Adipose tissue (tissue), 3 donors: ENCODE results near the gene CD8B. TPM values are rescaled to one million over a fixed set of nuclear protein-coding genes. Genes with fewer than 3 reads are reported as not detected.

ENCODE experiments used
- H3K27ac ChIP-seq: one replicate; pipeline ENCODE4 v1.5.1; 2013; ENCODE audit warnings: low read depth, low read length
- WGBS, 3 donors: extraction: QIAGEN DNeasy Blood & Tissue Kit; methylation state at CpG; one replicate each; pipeline ENCODE4 v1.1.7; 2013; 5-methylcytosine and 5-hydroxymethylcytosine counted together
- polyA plus RNA-seq, 3 donors: library from polyadenylated mRNA; stranded (reverse); fragments of 200-250 nt; gene quantifications; one replicate each; pipeline ENCODE4 v1.2.3, GENCODE V29; 2013
- donor health status: healthy with polysubstance abuse.
- donor health status: Bipolar disorder and iron deficiency.
- donor health status: healthy.

CD8B gene
- polyA plus RNA-seq, 3 donors = 0.79 to 2.2 TPM; not detected in 1

GRCh38 chr2:86808315-86809161 is 53.1 kb downstream of the CD8B start:
- WGBS, 3 donors = 10 to 18% (median 13%) methylated on average over 36 of the region's 36 CpGs
- H3K27ac ChIP-seq = no peak overlapping the region

DNA sequence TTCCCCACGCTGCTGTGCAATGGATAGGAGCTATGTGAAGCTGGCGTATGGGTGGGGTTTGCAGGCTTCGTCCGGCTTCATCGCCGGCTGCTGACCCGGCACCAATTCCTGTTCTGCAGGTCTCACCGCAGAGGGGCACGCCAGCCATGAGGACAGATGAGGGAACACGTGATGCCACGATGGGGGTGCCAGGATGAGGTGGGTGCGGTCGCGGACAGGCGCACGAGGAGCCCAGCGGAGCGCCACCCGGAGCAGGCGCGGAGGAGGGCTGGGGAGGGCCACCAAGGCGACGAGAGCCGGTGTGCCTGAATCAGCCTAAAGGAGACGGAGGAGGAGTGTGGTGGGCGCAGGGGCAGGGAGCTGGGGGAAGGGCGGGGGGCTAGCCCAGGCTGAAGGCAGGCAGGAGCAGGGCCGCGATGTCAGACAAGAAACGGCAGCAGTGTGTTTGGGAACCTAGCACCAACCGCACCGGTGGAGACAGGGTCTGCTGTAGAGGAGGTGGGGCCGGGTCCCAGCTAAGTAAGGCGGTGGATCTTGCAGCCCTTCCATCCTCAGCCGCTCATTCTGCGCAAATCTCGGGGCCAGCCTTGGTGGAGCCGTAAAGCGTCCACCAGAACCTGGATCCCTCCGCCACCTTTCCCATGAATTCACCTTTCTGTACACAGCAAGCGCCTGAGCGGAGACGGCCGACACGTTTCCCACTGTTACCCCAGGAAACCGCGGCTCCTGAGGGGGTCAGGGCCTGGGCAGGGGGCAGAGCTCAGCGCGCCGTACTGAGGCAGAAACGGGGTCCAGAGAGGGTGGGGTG is 54.0 kb downstream of the CD8B start:
- no peak overlapping the region for H3K27ac ChIP-seq
- WGBS, 3 donors = 0 to 2% (median 1%) methylated on average over 51 of the region's 51 CpGs

- 31 to 36% (median 34%) methylated on average over 11 of the region's 11 CpGs for WGBS, 3 donors
- no peak overlapping the region for H3K27ac ChIP-seq
Measured at GRCh38 chr2:86807133-86807467, 54.6 kb downstream of the CD8B start.

- 78 to 83% (median 80%) methylated on average over 21 of the region's 21 CpGs for WGBS, 3 donors
Measured at GRCh38 chr2:86806059-86806857, 55.4 kb downstream of the CD8B start.

GRCh38 chr2:86800856-86801567 is 60.7 kb downstream of the CD8B start:
- 81 to 85% (median 82%) methylated on average over 2 of the region's 2 CpGs for WGBS, 3 donors
- H3K27ac ChIP-seq = no peak overlapping the region

More at GRCh38 chr2:86806059-86806857, 55.4 kb downstream of the CD8B start:
- no peak overlapping the region for H3K27ac ChIP-seq

GRCh38 chr2:86794861-86795260 is 66.8 kb downstream of the CD8B start:
- H3K27ac ChIP-seq = no peak overlapping the region

DNA sequence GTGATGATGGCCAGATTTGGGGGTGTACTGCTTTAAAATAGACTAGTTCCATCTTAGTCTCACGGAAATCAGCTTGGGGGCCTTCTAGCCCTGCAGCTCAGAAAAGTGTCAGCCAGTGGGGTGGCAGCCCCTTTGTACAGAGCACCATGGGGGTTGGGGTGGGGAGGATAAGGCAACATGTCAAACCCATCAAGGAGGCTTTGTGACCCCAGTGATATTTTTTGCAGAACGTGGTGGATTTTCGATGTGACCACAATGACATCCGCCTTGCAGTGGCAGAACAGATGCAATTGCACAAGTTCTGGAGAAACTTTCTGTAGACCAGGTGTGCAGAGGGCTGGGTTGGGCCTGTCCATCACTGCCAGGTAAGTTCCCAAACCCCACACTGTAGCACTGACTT is 67.9 kb downstream of the CD8B start:
- H3K27ac ChIP-seq = no peak overlapping the region
- WGBS, 3 donors = 72 to 81% (median 78%) methylated on average over 4 of the region's 4 CpGs

More at GRCh38 chr2:86794861-86795260, 66.8 kb downstream of the CD8B start:
- WGBS, 3 donors = 63 to 80% (median 72%) methylated on average over 2 of the region's 2 CpGs

DNA sequence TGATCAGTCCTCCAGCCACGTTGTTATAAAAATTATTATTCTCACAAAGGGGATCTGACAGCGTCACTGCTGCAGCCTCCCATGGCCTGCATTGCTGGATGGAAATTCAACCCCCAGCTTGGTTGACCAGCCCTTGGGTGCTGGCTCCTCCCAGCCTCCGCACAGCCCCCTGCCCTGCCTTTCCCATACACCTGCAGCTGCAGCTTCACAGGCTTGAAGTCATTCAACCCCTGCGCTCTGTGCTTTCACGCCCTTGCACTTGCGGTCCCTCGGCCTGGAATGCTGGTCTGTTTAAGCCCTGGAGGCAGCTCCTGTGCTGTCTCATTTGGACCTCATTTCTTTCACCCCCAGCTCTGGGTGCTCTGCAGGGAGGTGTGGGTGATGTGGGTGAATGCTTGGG is 70.1 kb downstream of the CD8B start:
- 33 to 49% (median 43%) methylated on average over 7 of the region's 7 CpGs for WGBS, 3 donors
- H3K27ac ChIP-seq = no peak overlapping the region

DNA sequence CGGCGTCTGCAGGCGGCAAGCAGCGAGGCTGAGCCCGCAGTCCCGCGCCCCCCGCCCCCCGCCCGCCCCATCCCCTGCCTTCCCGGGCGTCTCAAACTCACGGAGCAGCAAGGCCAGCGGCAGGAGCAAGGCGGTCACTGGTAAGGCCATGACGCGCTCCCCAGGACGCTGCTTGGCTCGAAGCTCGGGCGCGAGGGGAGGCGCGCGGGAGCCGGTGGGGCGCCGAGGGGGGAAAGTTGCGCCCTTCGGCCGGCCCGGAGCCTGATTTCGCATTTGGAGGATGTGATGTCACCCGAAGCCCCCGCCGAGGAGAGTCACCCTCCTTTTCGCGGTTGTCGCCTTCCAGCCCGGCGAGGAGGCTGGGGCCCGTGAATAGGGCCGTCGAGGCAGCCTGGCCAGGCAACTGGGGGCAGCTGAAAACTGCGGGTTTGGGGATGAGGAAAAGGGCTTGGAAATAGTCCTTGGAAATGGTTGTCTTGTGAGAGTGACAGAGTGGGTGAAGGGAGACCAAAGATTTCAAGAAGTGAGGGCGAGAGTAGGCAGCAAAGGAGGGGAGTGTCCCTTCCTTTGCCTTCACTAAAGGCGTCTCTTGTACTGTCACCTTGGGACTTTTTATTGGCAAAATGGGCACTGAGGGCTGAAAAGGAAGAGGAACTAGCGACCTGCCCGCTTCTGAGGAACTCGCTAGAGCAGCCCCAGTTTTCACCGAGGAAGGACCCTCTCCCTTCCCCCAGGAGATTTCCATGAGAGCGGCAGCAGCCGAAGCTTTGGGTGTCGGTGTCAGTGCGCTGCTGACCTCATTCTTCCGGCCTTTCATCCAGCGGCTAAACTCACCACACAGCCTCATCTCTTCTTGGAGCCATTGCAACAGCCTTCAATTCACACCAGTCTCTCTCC is 70.8 kb downstream of the CD8B start, which contains the start of gene CD8A:
CD8A (minus strand) TSS at position 238 of the 897 bp plus-strand sequence; CDS start at position 150, 88 bp downstream.
- no peak within 1 kb of the TSS for H3K27ac ChIP-seq
- 3 to 6% (median 3%) methylated on average over 54 to 57 of the region's 57 CpGs for WGBS, 3 donors

DNA sequence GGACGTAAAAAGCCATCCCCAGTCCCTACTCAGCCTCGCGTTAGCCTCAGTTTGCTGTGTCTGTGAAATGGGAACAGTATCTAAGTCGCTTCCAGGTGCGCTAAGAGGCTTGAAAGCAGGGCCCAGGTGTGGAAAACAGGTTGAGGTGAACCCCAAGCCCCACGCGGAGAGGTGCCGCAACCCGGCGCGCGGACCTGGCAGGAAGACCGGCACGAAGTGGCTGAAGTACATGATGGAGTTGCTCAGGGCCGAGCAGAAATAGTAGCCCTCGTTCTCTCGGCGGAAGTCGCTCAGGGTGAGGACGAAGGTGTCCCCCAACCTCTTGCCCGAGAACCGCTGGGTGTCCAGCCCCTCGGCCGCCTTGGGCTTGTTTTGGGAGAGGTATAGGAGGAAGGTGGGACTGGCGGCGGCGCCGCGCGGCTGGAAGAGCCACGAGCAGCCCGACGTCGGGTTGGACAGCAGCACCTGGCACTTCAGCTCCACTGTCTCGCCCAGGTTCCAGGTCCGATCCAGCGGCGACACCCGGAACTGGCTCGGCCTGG is 71.5 kb downstream of the CD8B start:
- WGBS, 3 donors = 4 to 8% (median 5%) methylated on average over 40 of the region's 40 CpGs
- no peak overlapping the region for H3K27ac ChIP-seq

- H3K27ac ChIP-seq = no peak overlapping the region
- 6 to 13% (median 8%) methylated on average over 38 to 40 of the region's 40 CpGs for WGBS, 3 donors
Measured at GRCh38 chr2:86789687-86790133, 72.0 kb downstream of the CD8B start.

DNA sequence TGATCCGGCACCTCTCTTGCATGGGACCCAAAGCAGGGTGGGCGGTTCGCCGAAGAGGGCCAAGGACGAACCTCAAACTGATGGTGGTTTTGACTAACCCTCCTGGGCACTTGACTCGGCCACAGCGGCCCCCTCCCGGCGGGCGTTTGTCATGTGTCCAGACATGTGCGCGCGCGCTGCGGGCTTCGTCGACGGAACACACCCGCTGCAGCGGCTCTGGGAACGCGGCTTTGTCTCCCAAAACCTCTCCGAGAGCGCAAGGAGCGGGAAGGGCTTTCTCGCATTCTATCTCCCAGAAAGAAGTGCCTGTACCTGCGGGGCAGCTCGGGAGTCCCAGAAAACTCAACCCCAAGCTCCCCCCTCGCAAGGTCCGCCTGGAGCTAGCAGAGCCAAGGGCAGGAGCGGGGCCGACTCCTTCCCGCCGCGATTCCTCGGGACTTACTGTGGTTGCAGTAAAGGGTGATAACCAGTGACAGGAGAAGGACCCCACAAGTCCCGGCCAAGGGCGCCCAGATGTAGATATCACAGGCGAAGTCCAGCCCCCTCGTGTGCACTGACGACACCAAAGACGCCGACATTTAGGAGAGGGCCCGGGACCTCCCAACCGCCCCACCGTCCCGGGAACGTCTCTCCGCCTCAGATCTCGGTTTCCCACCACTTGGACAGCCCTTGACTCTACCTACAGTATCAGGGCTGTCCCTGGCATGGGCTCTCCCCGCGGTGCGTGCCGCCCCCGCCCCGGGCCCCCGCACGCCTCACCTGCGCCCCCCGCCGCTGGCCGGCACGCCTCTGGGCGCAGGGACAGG is 72.6 kb downstream of the CD8B start:
- WGBS, 3 donors = 4 to 7% (median 5%) methylated on average over 63 to 64 of the region's 64 CpGs
- no peak overlapping the region for H3K27ac ChIP-seq

DNA sequence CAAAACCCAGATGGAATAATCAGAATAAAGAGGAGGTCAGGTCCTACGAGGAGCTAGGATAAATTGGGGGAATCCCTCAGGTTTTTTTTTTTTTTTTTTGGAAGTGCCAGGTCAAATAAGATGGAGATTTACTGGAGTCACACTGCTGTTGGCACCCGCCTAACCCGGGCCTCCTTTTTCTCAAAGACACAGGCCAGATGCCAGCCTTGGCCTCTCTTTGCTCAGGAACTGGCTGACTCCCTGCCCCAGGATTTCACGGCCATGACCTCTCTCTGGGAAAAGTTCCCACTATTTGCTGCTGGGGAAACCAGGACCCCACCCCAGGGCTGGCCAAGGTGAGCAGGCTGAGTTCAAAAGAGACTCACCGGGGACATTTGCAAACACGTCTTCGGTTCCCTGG is 73.5 kb downstream of the CD8B start:
- WGBS, 3 donors = 37 to 53% (median 42%) methylated on average over 7 of the region's 7 CpGs
- no peak overlapping the region for H3K27ac ChIP-seq

- H3K27ac ChIP-seq = no peak overlapping the region
- 4 to 7% (median 7%) methylated on average over 2 of the region's 2 CpGs for WGBS, 3 donors
Measured at GRCh38 chr2:86787736-86788135, 74.0 kb downstream of the CD8B start.

- WGBS, 3 donors = 39 to 62% (median 59%) methylated on average over 10 of the region's 10 CpGs
- no peak overlapping the region for H3K27ac ChIP-seq
Measured at GRCh38 chr2:86786001-86786536, 75.6 kb downstream of the CD8B start.

GRCh38 chr2:86785456-86785855 is 76.2 kb downstream of the CD8B start:
- WGBS, 3 donors = 78 to 95% (median 92%) methylated on average over 9 of the region's 9 CpGs
- H3K27ac ChIP-seq = no peak overlapping the region
